H1 (cell line): Measurements from ENCODE around the gene ABI3BP. TPM values are rescaled to one million over a fixed set of nuclear protein-coding genes. Genes with fewer than 3 reads are reported as not detected.

ENCODE experiments used
- EZH2 ChIP-seq: fragments of 200-600 bp; sonication (generic); IDR thresholded peaks from 2 replicates; pipeline ENCODE4 v1.7.1; 2012; ENCODE audit warnings: low read depth, mild to moderate bottlenecking, moderate library complexity, low read length, inconsistent platforms; ENCODE audit not compliant: severe bottlenecking
- KDM5A ChIP-seq: fragments of 200-600 bp; IDR thresholded peaks from 2 replicates; pipeline ENCODE4 v1.7.1; 2012; ENCODE audit warnings: mild to moderate bottlenecking, low read length, inconsistent platforms, mixed read lengths
- NANOG ChIP-seq: IDR thresholded peaks from 2 replicates; pipeline ENCODE4 v1.6.1; 2011; ENCODE audit warnings: low read length, low read depth, mild to moderate bottlenecking, inconsistent platforms; ENCODE audit not compliant: insufficient read depth, poor library complexity, severe bottlenecking
- PHF8 ChIP-seq: fragments of 200-600 bp; sonication (generic); conservative IDR thresholded peaks from 2 replicates; pipeline ENCODE4 v1.7.1; 2012; ENCODE audit warnings: low read depth, mild to moderate bottlenecking, inconsistent platforms, low read length, moderate library complexity
- SP4 ChIP-seq: IDR thresholded peaks from 2 replicates; pipeline ENCODE4 v1.6.1; 2012; ENCODE audit warnings: low read length, inconsistent platforms
- TBP ChIP-seq: IDR thresholded peaks from 2 replicates; pipeline ENCODE4 v1.6.1; 2011; ENCODE audit warnings: low read depth, low read length, improper control_type of control experiment
- TEAD4 ChIP-seq: IDR thresholded peaks from 2 replicates; pipeline ENCODE4 v1.6.1; 2012; ENCODE audit warnings: low read depth, low read length, inconsistent platforms, mixed read lengths
- YY1 ChIP-seq: IDR thresholded peaks from 2 replicates; pipeline ENCODE4 v1.6.1; 2011; ENCODE audit warnings: low read depth, mild to moderate bottlenecking, low read length
- polyA plus RNA-seq, 7 experiments: library from polyadenylated mRNA; depleted of rRNA in 3 of 7; stranded (reverse) in 5 of 7; unstranded in 2 of 7; fragments of >200 nt in 5 of 7; fragments of 200-250 nt in 2 of 7; gene quantifications; 1 replicate in 5 of 7; 2 replicates in 1 of 7; 4 replicates in 1 of 7; pipeline versions ENCODE4 v1.2.1 to v1.2.3, GENCODE V29; 2011 to 2013; ENCODE audit warnings: missing spikeins in 2 of 7, mixed read lengths in 2 of 7
- total RNA-seq: library from RNA; stranded (reverse); fragmentation: NEBNext Ultra II Directional; extraction: Animal tissue kit (Norgen Biotek cat#: 25700); gene quantifications from 2 replicates; pipeline ENCODE4 v1.2.1, GENCODE V29; 2021
- TF ChIP-seq, protein P1 (sequence below): IDR thresholded peaks from 2 replicates; pipeline ENCODE4 v1.6.1; 2012; ENCODE audit warnings: inconsistent platforms

Gene ABI3BP
- total and polyA plus RNA-seq, 2 of the 8 experiments (the other 6 are each of a cell fraction or from before 2014, with no cell fraction given): 0.08 to 0.32 TPM

DNA sequence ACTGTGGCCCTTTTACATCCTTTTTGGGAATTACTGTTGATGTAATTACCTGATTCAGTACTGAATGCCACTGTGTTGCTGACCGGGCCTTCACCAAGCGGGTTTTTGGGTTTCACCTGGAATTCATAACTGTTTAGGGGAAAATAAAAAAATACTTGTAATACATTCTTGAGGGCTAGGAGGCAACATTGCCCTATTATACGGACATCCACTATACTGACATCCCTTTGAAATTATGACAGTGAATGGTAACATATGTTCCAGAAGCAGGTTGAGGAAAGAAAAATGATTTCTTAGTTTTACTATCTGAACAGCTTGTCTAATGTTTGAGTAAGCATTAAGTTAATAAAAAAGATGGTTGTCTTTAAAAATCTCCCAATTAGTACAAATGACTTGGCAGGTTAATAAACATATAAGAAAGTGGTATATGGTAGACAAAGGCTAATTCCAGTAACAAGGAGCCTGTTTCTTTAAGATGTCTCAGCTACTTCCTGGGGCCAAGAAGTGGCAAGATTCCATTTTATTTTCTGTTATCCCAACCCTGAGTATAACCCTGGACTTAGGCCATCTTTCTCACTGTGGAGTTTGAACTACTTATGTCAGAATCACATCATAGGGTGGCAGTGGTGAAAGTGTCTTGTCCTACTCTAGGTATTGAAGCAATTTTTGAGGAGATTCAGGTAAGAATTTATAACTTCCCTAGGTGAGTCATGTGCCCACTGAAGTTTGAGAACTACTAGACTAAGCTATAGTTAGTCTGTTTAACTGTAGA lies 238.5 kb downstream of the ABI3BP start (continued):
- TF ChIP-seq TBP (no peak), KDM5A (no peak), EZH2 (no peak), PHF8 (no peak), YY1 (no peak), TEAD4 (no peak), NANOG (no peak), SP4 (no peak)
- TF ChIP-seq, protein P1, sequence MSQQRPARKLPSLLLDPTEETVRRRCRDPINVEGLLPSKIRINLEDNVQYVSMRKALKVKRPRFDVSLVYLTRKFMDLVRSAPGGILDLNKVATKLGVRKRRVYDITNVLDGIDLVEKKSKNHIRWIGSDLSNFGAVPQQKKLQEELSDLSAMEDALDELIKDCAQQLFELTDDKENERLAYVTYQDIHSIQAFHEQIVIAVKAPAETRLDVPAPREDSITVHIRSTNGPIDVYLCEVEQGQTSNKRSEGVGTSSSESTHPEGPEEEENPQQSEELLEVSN: no peak
